Stomach (tissue), 9 donors: ENCODE measurements around the gene ZBTB14. TPM values are rescaled to one million over a fixed set of nuclear protein-coding genes. Genes with fewer than 3 reads are reported as not detected.

ENCODE experiments used
- DNase-seq, 2 donors: peaks; one replicate each; pipeline versions ENCODE4 v3.0.0 to v3.0.0-alpha.2; 2013 to 2019
- H3K27ac ChIP-seq, 5 donors: fragments of 200-600 bp in 4 of 5; sonication (generic) in 4 of 5; one replicate each; pipeline ENCODE4 v1.5.1; 2013 to 2019; ENCODE audit warnings: mild to moderate bottlenecking in 1 of 5, moderate library complexity in 1 of 5
- H3K27me3 ChIP-seq, 3 donors: fragments of 200-600 bp; sonication (generic); one replicate each; pipeline ENCODE4 v1.5.1; 2017 to 2019; ENCODE audit warnings: mixed run types in 1 of 3
- H3K36me3 ChIP-seq, 4 donors: fragments of 200-600 bp; sonication (generic); 1 replicate in 3 of 4; 2 replicates in 1 of 4; pipeline ENCODE4 v1.5.1; 2016 to 2019
- H3K4me1 ChIP-seq, 4 donors: fragments of 200-600 bp; sonication (generic); one replicate each; pipeline ENCODE4 v1.5.1; 2016 to 2019
- H3K4me3 ChIP-seq, 4 donors: fragments of 200-600 bp; sonication (generic) in 3 of 4; one replicate each; pipeline ENCODE4 v1.5.1; 2016 to 2019; ENCODE audit warnings: mild to moderate bottlenecking in 1 of 4
- H3K9me3 ChIP-seq, 4 donors: fragments of 200-600 bp; sonication (generic); one replicate each; pipeline ENCODE4 v1.5.1; 2016 to 2019
- CTCF ChIP-seq, 7 experiments: fragments of 450-650 bp in 4 of 7; fragments of 200-600 bp in 3 of 7; sonication (generic) in 3 of 7; IDR thresholded peaks; one replicate each; pipeline ENCODE4 v1.5.1; 2016 to 2019; ENCODE audit warnings: antibody characterized with exemption in 7 of 7, control low read depth in 2 of 7, mild to moderate bottlenecking in 1 of 7
- EP300 ChIP-seq: sonication (generic); formaldehyde crosslinking; IDR thresholded peaks from one replicate; pipeline ENCODE4 v1.6.1; 2017; ENCODE audit warnings: antibody characterized with exemption
- POLR2A ChIP-seq, 4 donors: fragments of 450-650 bp; IDR thresholded peaks; one replicate each; pipeline ENCODE4 v1.6.1; 2016; ENCODE audit warnings: antibody characterized with exemption in 4 of 4, control low read depth in 2 of 4, mild to moderate bottlenecking in 1 of 4, moderate library complexity in 1 of 4
- POLR2AphosphoS5 ChIP-seq, 3 donors: sonication (generic); formaldehyde crosslinking; IDR thresholded peaks; one replicate each; pipeline ENCODE4 v1.6.1; 2016; ENCODE audit warnings: antibody characterized with exemption in 3 of 3
- WGBS, 5 donors: extraction: QIAGEN DNeasy Blood & Tissue Kit in 3 of 5; methylation state at CpG; one replicate each; pipeline versions ENCODE4 v1.1.5 to v1.1.7; 2013 to 2018; 5-methylcytosine and 5-hydroxymethylcytosine counted together
- intact Hi-C: fragments of 100-400 bp; cut with DNase I; formaldehyde crosslinking; loops from one replicate; pipeline ENCODE4 v1.15.1; 2023; ENCODE audit warnings: low total_unique reads
- polyA plus RNA-seq, 3 donors: library from polyadenylated mRNA; stranded (reverse); fragments of 200-250 nt; gene quantifications; one replicate each; pipeline ENCODE4 v1.2.3, GENCODE V29; 2013
- total RNA-seq, 5 donors: library from RNA; depleted of rRNA; stranded (reverse); fragments of >200 nt; gene quantifications; one replicate each; pipeline versions ENCODE4 v1.1.0 to v1.2.3, GENCODE V29; 2014 to 2016
- donor health status: healthy with polysubstance abuse.
- donor health status: Bipolar disorder and iron deficiency.
- donor health status: healthy.

ZBTB14 gene
- total and polyA plus RNA-seq, 8 donors: 3.8 to 14.9 (median 6.3) TPM

- intact Hi-C loops: no loop called here
- Histone ChIP-seq H3K36me3 (no peaks in the 10 kb centered on the region), H3K9me3 (no peaks in the 10 kb centered on the region), H3K27me3 (no peaks in the 10 kb centered on the region), H3K27ac (no peak overlapping the region), H3K4me3 (peak overlapping the region in 1 of 4 donors; percentile 1), H3K4me1 (no peaks in the 10 kb centered on the region)
- WGBS, 5 donors: 49 to 58% (median 55%) methylated on average over 5 of the region's 5 CpGs
- DNase-seq: peak in 1 of 2 donors; percentile 21
- no peak for TF ChIP-seq CTCF (IDR thresholded peaks at IDR 0.05)
Measured at GRCh38 chr18:5309888-5310470, 14.5 kb upstream of the ZBTB14 start.

GRCh38 chr18:5305835-5306234, 10.3 kb upstream of the ZBTB14 start:
- H3K4me3 ChIP-seq: no peak overlapping the region
- no peaks in the 10 kb centered on the region for H3K36me3 ChIP-seq
- H3K27ac ChIP-seq: no peak overlapping the region
- no peak for DNase-seq
- intact Hi-C loops: no loop called here
- 82 to 96% (median 87%) methylated on average over 2 of the region's 2 CpGs for WGBS, 5 donors
- H3K27me3 ChIP-seq: peaks cover 0 to 16% (median 0%) of the 10 kb centered on the region in 3 donors
- no peaks in the 10 kb centered on the region for H3K4me1 ChIP-seq
- no peaks in the 10 kb centered on the region for H3K9me3 ChIP-seq
- TF ChIP-seq POLR2AphosphoS5 (IDR thresholded peaks at IDR 0.05): no peak
- no peak for TF ChIP-seq CTCF (IDR thresholded peaks at IDR 0.05)
- TF ChIP-seq EP300: no peak
- no peak for TF ChIP-seq POLR2A (IDR thresholded peaks at IDR 0.05)

- intact Hi-C loops: no loop called here
Measured at GRCh38 chr18:5304232-5304631, 8.7 kb upstream of the ZBTB14 start.

DNA sequence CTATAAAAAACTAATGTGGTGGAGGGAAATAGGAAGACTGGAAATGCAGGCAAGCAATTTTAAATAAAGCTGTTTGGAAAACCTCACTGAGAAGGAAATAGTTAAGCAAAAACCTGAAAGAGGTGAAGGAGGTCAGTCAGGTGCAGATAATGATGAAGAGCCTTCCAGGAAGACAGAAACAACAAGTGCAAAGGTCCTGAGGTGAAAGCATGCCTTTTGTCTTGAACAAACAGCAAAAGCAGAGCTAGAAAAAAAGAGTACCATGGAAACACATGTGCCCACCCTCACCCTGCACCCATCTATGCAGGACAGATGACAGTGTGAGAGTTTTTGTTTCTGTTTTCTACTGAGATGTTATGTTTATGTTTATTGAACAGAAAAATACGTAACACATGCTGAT, 8.1 kb upstream of the ZBTB14 start:
- 45 to 61% (median 57%) methylated on average over 1 of the region's 1 CpG for WGBS, 5 donors
- Histone ChIP-seq H3K36me3 (no peaks in the 10 kb centered on the region), H3K4me3 (no peak overlapping the region), H3K9me3 (no peaks in the 10 kb centered on the region), H3K4me1 (no peaks in the 10 kb centered on the region), H3K27me3 (peaks cover 0 to 16% (median 0%) of the 10 kb centered on the region in 3 donors), H3K27ac (no peak overlapping the region)
- TF ChIP-seq CTCF (IDR thresholded peaks at IDR 0.05) (no peak), EP300 (no peak), POLR2A (IDR thresholded peaks at IDR 0.05) (no peak), POLR2AphosphoS5 (IDR thresholded peaks at IDR 0.05) (no peak)
- no peak for DNase-seq
- intact Hi-C loops: no loop called here

More at GRCh38 chr18:5304232-5304631, 8.7 kb upstream of the ZBTB14 start:
- DNase-seq: no peak
- TF ChIP-seq POLR2A (IDR thresholded peaks at IDR 0.05) (no peak), EP300 (no peak), CTCF (IDR thresholded peaks at IDR 0.05) (no peak), POLR2AphosphoS5 (IDR thresholded peaks at IDR 0.05) (no peak)
- Histone ChIP-seq H3K9me3 (no peaks in the 10 kb centered on the region), H3K36me3 (no peaks in the 10 kb centered on the region), H3K4me1 (no peaks in the 10 kb centered on the region), H3K27me3 (peaks cover 0 to 16% (median 0%) of the 10 kb centered on the region in 3 donors), H3K27ac (no peak overlapping the region), H3K4me3 (no peak overlapping the region)
- 21 to 63% (median 26%) methylated on average over 1 of the region's 1 CpG for WGBS, 5 donors
